Urinary bladder (tissue), 4 donors: Measurements from ENCODE around the gene KRT20. TPM values are rescaled to one million over a fixed set of nuclear protein-coding genes. Genes with fewer than 3 reads are reported as not detected.

Experiments
- DNase-seq: peaks from one replicate; pipeline ENCODE4 v3.0.0-alpha.2; 2015; ENCODE audit errors: extremely low spot score
- H3K27ac ChIP-seq: one replicate; pipeline ENCODE4 v1.5.1; 2013; ENCODE audit warnings: low read depth, mild to moderate bottlenecking, moderate library complexity
- H3K36me3 ChIP-seq: one replicate; pipeline ENCODE4 v1.6.1; 2013; ENCODE audit warnings: mild to moderate bottlenecking, moderate library complexity; ENCODE audit not compliant: insufficient read depth
- H3K4me1 ChIP-seq: one replicate; pipeline ENCODE4 v1.6.1; 2013; ENCODE audit warnings: mild to moderate bottlenecking, moderate library complexity; ENCODE audit not compliant: insufficient read depth
- H3K4me3 ChIP-seq: one replicate; pipeline ENCODE4 v1.5.1; 2013; ENCODE audit warnings: low read depth, low read length
- WGBS: extraction: QIAGEN DNeasy Blood & Tissue Kit; methylation state at CpG from one replicate; pipeline ENCODE4 v1.1.7; 2013; 5-methylcytosine and 5-hydroxymethylcytosine counted together
- polyA plus RNA-seq: library from polyadenylated mRNA; stranded (reverse); fragments of 200-250 nt; gene quantifications from one replicate; pipeline ENCODE4 v1.2.3, GENCODE V29; 2013
- total RNA-seq: library from RNA; depleted of rRNA; stranded (reverse); fragments of >200 nt; gene quantifications from one replicate; pipeline ENCODE4 v1.2.3, GENCODE V29; 2014
- donor health status: healthy with polysubstance abuse.
- donor health status: healthy.

Gene KRT20
- total and polyA plus RNA-seq, 2 donors = 2.2 to 23.2 TPM

DNA sequence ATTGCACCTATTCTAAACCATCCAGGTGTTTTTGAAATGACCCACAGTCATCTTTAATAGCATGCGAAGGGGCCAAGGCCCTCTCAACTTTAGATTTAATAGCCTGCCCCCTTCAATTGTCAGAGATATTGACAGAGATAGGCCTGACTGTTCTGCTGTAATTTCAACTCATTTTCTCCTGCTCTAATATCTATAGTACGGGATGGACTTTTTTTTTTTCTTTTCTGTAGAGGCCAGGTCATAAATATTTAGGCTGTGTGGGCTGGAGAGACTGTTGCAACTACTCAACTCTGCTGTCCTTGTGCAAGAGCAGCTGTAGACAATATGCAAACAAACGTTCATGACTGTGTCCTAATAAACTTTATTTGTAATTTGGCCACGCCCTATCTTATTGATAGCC, 24.7 kb upstream of the KRT20 start:
- no peaks in the 10 kb centered on the region for H3K36me3 ChIP-seq
- WGBS = 29% methylated on average over 4 of the region's 4 CpGs
- peaks cover 2% of the 10 kb centered on the region for H3K4me1 ChIP-seq
- no peak overlapping the region for H3K27ac ChIP-seq
- H3K4me3 ChIP-seq = no peak overlapping the region
- no peak for DNase-seq

DNA sequence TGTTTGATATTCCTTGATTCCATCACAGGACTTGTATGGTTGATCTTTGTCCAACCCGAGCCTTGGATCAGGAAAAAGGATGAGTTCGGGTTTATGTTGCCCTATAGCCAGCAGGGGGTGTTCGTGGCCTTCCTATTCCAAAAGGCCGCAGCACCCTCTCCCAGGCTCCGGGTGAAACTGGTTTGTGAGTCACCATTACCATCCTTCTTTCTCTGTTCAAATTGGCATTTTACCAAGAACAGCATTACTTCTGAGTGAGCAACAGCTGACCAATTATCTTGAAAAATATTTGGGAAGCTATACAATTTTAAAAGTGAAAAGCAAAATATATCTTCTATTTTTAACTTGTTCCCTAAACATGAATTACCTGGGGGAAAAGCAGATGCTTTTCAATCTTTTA, 24.3 kb upstream of the KRT20 start:
- Histone ChIP-seq H3K27ac (no peak overlapping the region), H3K36me3 (no peaks in the 10 kb centered on the region), H3K4me1 (peaks cover 2% of the 10 kb centered on the region), H3K4me3 (no peak overlapping the region)
- DNase-seq = peak; percentile 81
- WGBS = 1% methylated on average over 5 of the region's 5 CpGs

DNA sequence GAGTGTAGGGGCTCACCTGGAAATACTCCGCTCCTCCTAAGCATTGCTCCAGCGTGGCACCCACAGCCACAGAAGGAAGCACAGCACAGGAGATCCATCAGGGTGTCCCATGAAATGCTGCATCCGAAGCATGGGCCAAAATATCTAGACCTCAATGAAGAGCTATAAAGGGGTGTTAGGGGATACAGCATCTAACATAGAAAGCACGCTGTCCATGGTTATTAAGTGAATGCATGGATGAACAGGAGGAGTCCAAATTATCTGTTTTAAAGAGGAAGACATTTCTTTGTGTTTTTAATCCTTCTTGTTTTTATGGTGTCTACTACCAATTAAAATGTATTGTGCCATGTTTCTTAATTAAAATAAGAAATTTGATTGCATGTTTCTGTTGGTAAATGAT, 21.6 kb upstream of the KRT20 start:
- Histone ChIP-seq H3K4me1 (peaks cover 2% of the 10 kb centered on the region), H3K27ac (no peak overlapping the region), H3K36me3 (no peaks in the 10 kb centered on the region), H3K4me3 (no peak overlapping the region)
- WGBS = 87% methylated on average over 4 of the region's 4 CpGs
- no peak for DNase-seq

DNA sequence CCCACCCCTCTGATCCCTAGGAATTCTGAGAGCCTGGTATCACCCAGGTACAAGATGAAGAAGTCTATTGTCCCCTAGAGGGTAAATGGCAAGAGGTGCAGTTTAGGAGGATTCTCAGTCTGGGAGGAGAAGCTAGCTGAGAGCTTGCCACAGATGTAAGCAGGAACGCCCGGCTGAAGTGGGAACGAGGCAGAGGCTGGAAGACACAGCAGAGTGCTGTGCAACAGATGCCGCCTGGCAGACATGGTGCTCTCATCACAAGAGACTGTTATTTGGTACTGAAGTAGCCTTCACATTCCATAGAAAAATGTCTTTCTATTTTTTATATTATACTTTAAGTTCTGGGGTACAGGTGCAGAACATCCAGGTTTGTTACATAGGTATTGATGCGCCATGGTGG, 20.3 kb upstream of the KRT20 start:
- H3K27ac ChIP-seq = no peak overlapping the region
- H3K4me1 ChIP-seq = peaks cover 2% of the 10 kb centered on the region
- no peak overlapping the region for H3K4me3 ChIP-seq
- DNase-seq = no peak
- H3K36me3 ChIP-seq = no peaks in the 10 kb centered on the region
- WGBS = 86% methylated on average over 5 of the region's 5 CpGs

DNA sequence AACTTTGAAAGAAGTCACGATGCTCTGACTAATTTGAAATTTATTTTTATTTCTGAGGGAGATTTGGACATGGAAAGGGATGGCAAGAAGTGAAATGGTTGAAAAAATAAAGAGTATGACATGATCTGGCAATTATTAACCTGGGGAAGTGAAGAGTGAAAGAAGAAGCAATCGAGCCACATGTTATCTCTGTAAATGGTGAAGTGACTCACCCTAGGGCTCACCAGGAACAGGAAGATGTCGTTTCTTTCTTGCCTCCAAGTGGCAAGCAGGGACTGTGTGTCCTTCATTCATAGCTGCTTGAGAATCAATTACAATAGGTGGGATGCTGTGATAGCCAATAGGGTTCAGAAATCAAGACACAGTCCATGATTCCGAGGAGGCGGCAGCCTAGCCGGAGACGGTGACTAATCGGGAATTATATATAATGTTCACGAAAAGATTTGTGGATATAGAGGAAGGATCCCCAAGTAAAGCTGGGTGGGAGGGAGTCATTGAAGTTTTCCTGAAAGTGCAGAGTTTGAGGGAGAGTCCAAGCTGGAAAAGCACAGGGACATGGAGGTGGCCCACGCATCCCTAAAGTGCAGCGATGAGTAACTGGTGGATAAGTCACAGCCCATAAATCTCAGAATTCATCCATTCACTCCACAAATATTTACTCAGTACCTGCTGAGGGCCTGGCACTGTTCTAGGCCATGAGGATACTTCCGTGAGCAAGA, 18.2 kb upstream of the KRT20 start:
- Histone ChIP-seq H3K27ac (no peak overlapping the region), H3K4me3 (no peak overlapping the region), H3K4me1 (no peaks in the 10 kb centered on the region), H3K36me3 (no peaks in the 10 kb centered on the region)
- WGBS = 68% methylated on average over 12 of the region's 12 CpGs
- DNase-seq = no peak

DNA sequence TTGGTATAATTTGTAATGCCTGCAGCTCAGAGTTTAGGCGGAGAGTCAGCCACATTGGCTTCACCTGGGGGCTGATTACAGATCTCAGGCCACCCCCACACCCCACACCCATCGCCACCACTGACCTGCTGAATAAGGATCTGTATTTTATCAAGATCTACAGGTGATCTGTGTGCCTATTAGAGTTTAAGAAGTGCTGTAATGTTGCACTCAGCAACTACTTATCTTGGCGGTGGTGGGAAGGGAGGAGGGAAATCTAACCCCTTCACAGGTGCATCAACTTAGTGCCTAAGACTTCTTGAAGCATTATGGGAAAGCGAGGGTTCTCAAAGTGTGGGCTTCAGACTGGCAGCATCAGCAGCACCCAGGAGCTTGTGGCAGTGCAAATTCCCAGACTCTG, 17.5 kb upstream of the KRT20 start:
- Histone ChIP-seq H3K36me3 (no peaks in the 10 kb centered on the region), H3K4me3 (no peak overlapping the region), H3K27ac (no peak overlapping the region), H3K4me1 (no peaks in the 10 kb centered on the region)
- no peak for DNase-seq
- 81% methylated on average over 4 of the region's 4 CpGs for WGBS

DNA sequence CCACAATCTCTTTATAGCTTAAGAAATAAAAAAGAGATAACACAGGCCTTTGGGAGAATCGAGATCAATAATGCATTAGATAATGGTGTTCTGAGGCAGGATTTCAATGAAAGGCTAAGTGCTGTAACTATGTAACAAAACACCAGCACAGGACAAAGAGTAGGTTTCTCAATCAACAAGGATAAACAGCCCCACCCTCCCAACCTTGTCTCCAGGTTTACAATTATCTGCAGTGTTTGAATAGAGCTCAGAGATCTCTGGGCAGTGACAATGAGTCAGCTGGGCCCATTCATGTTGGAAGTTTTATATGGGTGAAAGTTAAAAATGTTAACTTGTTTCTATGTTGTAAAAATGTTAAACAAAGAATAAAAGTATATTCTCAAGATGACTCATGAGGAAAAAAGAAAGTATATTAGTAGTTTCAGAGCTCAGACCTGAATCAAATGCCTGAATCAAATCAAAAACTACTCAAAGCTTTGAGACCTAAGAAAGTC, 17.0 kb upstream of the KRT20 start:
- H3K4me1 ChIP-seq = no peaks in the 10 kb centered on the region
- no peaks in the 10 kb centered on the region for H3K36me3 ChIP-seq
- DNase-seq = peak; percentile 74
- 84% methylated on average over 1 of the region's 1 CpG for WGBS
- no peak overlapping the region for H3K27ac ChIP-seq
- no peak overlapping the region for H3K4me3 ChIP-seq

DNA sequence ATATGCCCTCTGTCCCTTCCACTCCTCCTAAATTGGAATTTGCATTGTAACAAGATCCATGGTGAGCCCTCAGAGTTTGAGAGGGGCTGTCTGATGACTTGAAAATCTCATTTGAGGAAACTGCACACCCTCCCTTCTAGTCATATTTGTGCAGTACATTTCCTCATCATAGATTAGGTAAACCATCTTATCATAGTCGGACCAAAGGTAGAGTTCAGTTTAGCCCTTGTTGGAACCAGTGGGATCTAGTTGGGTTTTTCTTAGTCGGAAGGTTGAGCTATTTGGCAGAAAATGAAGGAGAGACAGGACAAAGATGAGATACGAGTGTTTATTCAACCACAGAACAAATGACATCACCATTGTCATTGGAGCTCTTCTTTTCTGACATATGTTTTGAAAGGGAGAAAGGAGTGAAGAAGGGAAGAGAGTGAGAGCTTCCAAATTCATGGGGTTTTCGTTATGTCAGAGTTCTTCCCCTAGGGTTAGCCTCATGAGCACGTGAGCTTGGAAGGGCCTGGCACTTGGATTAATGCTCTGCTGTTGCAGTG, 15.8 kb upstream of the KRT20 start:
- H3K27ac ChIP-seq = peak overlapping the region; percentile 61
- H3K36me3 ChIP-seq = no peaks in the 10 kb centered on the region
- no peak for DNase-seq
- H3K4me1 ChIP-seq = no peaks in the 10 kb centered on the region
- WGBS = 57% methylated on average over 5 of the region's 5 CpGs
- H3K4me3 ChIP-seq = no peak overlapping the region

DNA sequence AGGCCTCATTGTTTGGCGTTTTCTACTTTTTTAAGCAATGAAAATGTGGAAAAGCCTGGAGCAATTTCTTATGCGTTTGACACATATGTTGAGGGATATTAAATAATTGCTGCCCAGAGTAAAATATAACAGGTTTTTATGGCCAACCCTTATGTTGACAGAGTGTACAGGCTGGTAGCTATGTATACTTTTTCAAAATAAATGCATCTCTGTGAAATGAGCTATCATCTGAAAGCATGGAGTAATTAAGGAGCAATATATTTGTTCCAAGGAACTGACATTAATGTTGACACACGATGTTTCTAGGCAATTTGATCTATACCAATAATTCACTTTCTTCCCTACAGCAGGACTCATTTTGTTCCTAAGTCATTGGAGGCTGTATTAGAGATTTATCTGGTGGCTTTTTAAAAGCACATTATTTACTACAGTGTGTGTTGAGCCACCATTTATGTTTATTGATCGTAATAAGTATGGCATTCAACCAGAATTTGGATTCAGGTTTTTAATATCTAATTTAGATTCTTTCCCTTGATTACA, 11.9 kb upstream of the KRT20 start:
- DNase-seq = no peak
- Histone ChIP-seq H3K27ac (no peak overlapping the region), H3K4me1 (no peaks in the 10 kb centered on the region), H3K4me3 (no peak overlapping the region), H3K36me3 (no peaks in the 10 kb centered on the region)
- WGBS = 84% methylated on average over 4 of the region's 4 CpGs

DNA sequence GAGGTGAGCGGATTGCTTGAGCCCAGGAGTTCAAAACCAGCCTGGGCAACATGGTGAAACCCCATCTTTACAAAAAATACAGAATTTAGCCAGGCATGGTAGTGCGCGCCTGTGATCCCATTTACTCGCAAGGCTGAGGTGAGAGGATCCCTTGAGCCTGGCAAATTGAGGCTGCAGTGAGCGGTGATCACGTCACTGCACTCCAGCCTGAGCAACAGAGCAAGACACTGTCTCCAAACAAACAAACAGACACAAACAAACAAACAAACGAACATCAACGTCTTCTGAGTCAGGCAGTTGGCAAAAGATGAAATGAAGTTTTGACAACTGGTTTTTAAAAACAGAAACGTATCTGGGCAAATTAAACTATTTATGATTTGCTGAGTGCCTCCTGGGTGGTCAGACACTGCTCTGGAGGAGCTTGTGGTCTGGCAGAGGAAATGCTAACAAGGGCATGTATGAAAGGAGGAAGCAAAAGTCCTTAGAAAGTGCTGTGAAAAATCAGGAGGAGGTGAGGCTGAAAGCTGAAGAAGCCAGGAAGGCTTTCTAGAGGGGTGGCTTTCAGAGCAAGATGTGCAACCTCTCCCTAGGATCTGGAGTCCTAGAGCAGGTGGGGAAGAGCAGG, 10.2 kb upstream of the KRT20 start:
- 61% methylated on average over 9 of the region's 9 CpGs for WGBS
- Histone ChIP-seq H3K4me3 (no peak overlapping the region), H3K4me1 (no peaks in the 10 kb centered on the region), H3K36me3 (no peaks in the 10 kb centered on the region), H3K27ac (no peak overlapping the region)
- DNase-seq = no peak

DNA sequence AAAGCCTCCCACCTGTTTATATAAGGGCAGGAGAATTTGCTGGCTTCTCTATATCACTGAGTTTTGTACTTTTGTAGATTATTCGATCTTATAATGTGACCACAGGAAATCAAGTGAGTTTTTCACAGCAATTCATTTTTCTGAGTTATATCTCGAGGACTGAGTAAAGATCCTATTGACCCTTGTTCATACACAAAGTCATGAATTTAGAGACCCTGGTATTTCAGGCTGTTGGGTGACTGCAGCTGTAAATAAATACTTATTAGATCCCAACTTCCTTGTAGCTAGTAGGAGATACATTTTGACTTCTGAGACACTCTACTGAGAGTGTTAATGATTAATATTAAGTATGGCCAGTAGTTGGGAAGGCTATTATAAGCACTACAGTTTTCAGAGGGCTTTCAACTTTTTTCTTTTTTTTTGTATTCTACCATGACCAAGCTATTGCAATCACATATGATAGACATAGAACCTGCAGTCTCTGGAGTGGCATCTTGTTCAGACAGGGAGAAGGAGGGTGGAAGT, 3.2 kb upstream of the KRT20 start:
- DNase-seq = no peak
- Histone ChIP-seq H3K4me1 (no peaks in the 10 kb centered on the region), H3K27ac (no peak overlapping the region), H3K36me3 (no peaks in the 10 kb centered on the region), H3K4me3 (no peak overlapping the region)
- 83% methylated on average over 2 of the region's 2 CpGs for WGBS

DNA sequence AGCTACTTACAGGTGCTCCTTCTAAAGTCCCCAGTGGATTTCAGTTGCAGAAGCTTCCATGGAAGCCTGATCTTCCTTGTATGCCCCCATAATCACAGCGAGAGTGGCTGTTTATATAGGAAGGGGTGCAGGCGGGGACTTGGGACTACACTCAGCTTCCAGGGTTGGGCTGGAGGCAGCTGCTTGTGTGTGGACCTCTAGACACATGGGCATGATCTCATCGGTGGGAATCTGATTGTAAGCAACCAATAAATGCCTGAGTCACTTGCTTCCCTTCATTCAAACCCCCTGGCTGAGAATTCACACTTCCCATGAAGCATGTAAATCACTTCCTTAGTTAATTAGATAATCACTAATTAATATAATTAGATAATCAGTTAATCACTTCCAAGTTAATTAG, 1.0 kb upstream of the KRT20 start:
- no peak overlapping the region for H3K4me3 ChIP-seq
- no peaks in the 10 kb centered on the region for H3K36me3 ChIP-seq
- no peaks in the 10 kb centered on the region for H3K4me1 ChIP-seq
- 26% methylated on average over 3 of the region's 3 CpGs for WGBS
- DNase-seq = no peak
- H3K27ac ChIP-seq = no peak overlapping the region

DNA sequence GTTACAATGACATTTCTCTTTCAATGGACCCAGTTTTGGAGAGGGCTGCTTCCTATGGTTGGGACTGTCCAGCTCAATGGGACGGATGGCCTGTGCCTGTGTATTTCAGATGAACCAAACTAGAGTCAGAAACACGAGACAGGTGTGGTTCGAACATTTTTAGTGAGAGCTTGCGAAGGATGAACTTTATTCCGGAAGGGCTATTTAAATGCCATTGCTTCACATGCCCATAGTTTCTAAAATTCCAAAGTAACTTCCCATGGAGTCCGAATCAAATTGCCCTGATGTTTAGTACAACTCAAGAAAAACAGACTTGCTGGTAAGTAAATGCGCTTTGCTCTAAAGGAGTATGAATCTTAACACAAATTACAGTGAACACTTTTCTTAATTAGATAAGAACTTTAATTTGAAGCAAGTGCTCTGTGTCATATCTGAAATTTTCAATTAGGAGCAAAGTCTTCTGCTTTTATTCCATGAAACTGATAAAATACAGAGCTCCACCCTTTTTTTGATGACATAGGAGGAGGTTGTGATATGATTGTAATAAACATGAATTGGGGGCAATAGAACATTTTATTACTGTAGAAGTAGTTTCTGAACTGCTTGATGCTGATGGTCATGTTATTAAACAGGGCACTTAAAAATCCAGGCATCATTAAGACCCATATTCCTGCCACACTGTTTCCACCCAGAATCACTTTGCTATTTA, 1.3 kb downstream of the KRT20 start:
- WGBS = 89% methylated on average over 7 of the region's 7 CpGs
- H3K36me3 ChIP-seq = no peaks in the 10 kb centered on the region
- no peak for DNase-seq
- H3K4me1 ChIP-seq = no peaks in the 10 kb centered on the region
- H3K4me3 ChIP-seq = no peak overlapping the region
- no peak overlapping the region for H3K27ac ChIP-seq
